Measurements from ENCODE around the gene SFXN1. TPM values are rescaled to one million over a fixed set of nuclear protein-coding genes. Genes with fewer than 3 reads are reported as not detected.

SFXN1 gene
- total RNA-seq, 1 donor from 2014 or later = 19.9 TPM

GRCh38 chr5:175548626-175549311, 70.4 kb downstream of the SFXN1 start:
- DNase-seq (no peak), ATAC-seq (no peak)
- Histone ChIP-seq H3K27me3 (peaks cover 29% of the 10 kb centered on the region), H3K27ac (no peak overlapping the region), H3K36me3 (no peaks in the 10 kb centered on the region), H3K9me3 (no peaks in the 10 kb centered on the region), H3K4me3 (no peak overlapping the region), H3K4me1 (no peaks in the 10 kb centered on the region)
- intact Hi-C loops (cut with DNase I) = no loop called here
- no peak for TF ChIP-seq CTCF (IDR thresholded peaks at IDR 0.05)

- intact Hi-C loops (cut with DNase I) = no loop called here
- peaks cover 29% of the 10 kb centered on the region for H3K27me3 ChIP-seq
These were observed 71.9 kb downstream of the SFXN1 start for GRCh38 chr5:175550055-175550805.

GRCh38 chr5:175551266-175551665, 72.9 kb downstream of the SFXN1 start:
- DNase-seq (no peak), ATAC-seq (no peak)
- no peaks in the 10 kb centered on the region for H3K36me3 ChIP-seq
- H3K27ac ChIP-seq = no peak overlapping the region
- intact Hi-C loops (cut with DNase I) = no loop called here
- no peak overlapping the region for H3K4me3 ChIP-seq
- peaks cover 24% of the 10 kb centered on the region for H3K27me3 ChIP-seq
- no peaks in the 10 kb centered on the region for H3K9me3 ChIP-seq
- no peak for TF ChIP-seq CTCF (IDR thresholded peaks at IDR 0.05)
- no peaks in the 10 kb centered on the region for H3K4me1 ChIP-seq

More at GRCh38 chr5:175550055-175550805, 71.9 kb downstream of the SFXN1 start:
- no peaks in the 10 kb centered on the region for H3K36me3 ChIP-seq
- DNase-seq (no peak), ATAC-seq (no peak)
- H3K4me3 ChIP-seq = no peak overlapping the region
- TF ChIP-seq CTCF (IDR thresholded peaks at IDR 0.05) = no peak
- H3K27ac ChIP-seq = no peak overlapping the region
- H3K4me1 ChIP-seq = no peaks in the 10 kb centered on the region
- no peaks in the 10 kb centered on the region for H3K9me3 ChIP-seq

GRCh38 chr5:175554296-175554695, 75.9 kb downstream of the SFXN1 start:
- peaks cover 2% of the 10 kb centered on the region for H3K27me3 ChIP-seq
- no peak for TF ChIP-seq CTCF (IDR thresholded peaks at IDR 0.05)
- H3K4me1 ChIP-seq = no peaks in the 10 kb centered on the region
- H3K9me3 ChIP-seq = no peaks in the 10 kb centered on the region
- intact Hi-C loops (cut with DNase I) = no loop called here
- H3K27ac ChIP-seq = no peak overlapping the region
- ATAC-seq (no peak), DNase-seq (no peak)
- no peaks in the 10 kb centered on the region for H3K36me3 ChIP-seq
- no peak overlapping the region for H3K4me3 ChIP-seq

- H3K36me3 ChIP-seq = no peaks in the 10 kb centered on the region
- DNase-seq = no peak
- ATAC-seq = no peak
- no peak for TF ChIP-seq CTCF (IDR thresholded peaks at IDR 0.05)
- no peaks in the 10 kb centered on the region for H3K9me3 ChIP-seq
- no peak overlapping the region for H3K27ac ChIP-seq
- H3K27me3 ChIP-seq = no peaks in the 10 kb centered on the region
- no peak overlapping the region for H3K4me3 ChIP-seq
- no peaks in the 10 kb centered on the region for H3K4me1 ChIP-seq
- intact Hi-C loops (cut with DNase I) = no loop called here
These were observed 76.9 kb downstream of the SFXN1 start for GRCh38 chr5:175555168-175555785.

Measured in upper lobe of right lung (tissue), 1 donor.